Measurements from ENCODE around the gene CYBC1. TPM values are rescaled to one million over a fixed set of nuclear protein-coding genes. Genes with fewer than 3 reads are reported as not detected.

Gene CYBC1
- total RNA-seq, 4 donors from 2014 or later: 45.4 to 106 (median 86.4) TPM

- no peaks in the 10 kb centered on the region for H3K27me3 ChIP-seq
- no peaks in the 10 kb centered on the region for H3K9me3 ChIP-seq
- DNase-seq (ENCODE audit: low spot score in 2 of 2): no peak
- 72 to 76% methylated on average over 30 of the region's 30 CpGs for WGBS, 2 donors
- peak overlapping the region; percentile 66 to 98 (median 80) for H3K4me3 ChIP-seq
- peaks cover 0 to 33% (median 0%) of the 10 kb centered on the region in 3 donors for H3K36me3 ChIP-seq
- TF ChIP-seq POLR2A (IDR thresholded peaks at IDR 0.05) (no peak), CTCF (IDR thresholded peaks at IDR 0.05) (no peak), EP300 (IDR thresholded peaks at IDR 0.05) (no peak)
- H3K4me1 ChIP-seq: peaks cover 0 to 53% (median 32%) of the 10 kb centered on the region in 4 donors
- H3K27ac ChIP-seq: peak overlapping the region; percentile 79 to 99 (median 88)
Measured at GRCh38 chr17:82449131-82449882, 1.2 kb downstream of the CYBC1 start.

GRCh38 chr17:82447876-82448275 is 2.7 kb downstream of the CYBC1 start:
- no peaks in the 10 kb centered on the region for H3K9me3 ChIP-seq
- TF ChIP-seq CTCF (IDR thresholded peaks at IDR 0.05): no peak
- TF ChIP-seq POLR2A (IDR thresholded peaks at IDR 0.05): no peak
- no peak for TF ChIP-seq EP300 (IDR thresholded peaks at IDR 0.05)
- peaks cover 0 to 59% (median 32%) of the 10 kb centered on the region in 4 donors for H3K4me1 ChIP-seq
- H3K27me3 ChIP-seq: no peaks in the 10 kb centered on the region
- peaks cover 0 to 47% (median 0%) of the 10 kb centered on the region in 3 donors for H3K36me3 ChIP-seq
- H3K27ac ChIP-seq: peak overlapping the region in 1 of 4 donors; percentile 5
- DNase-seq (ENCODE audit: low spot score in 2 of 2): no peak
- no peak overlapping the region for H3K4me3 ChIP-seq
- WGBS, 2 donors: 87 to 93% methylated on average over 11 of the region's 11 CpGs

GRCh38 chr17:82446649-82447048 is 3.9 kb downstream of the CYBC1 start:
- WGBS, 2 donors: 73 to 79% methylated on average over 7 to 10 of the region's 12 CpGs
- Histone ChIP-seq H3K9me3 (no peaks in the 10 kb centered on the region), H3K4me3 (no peak overlapping the region), H3K4me1 (peaks cover 0 to 64% (median 30%) of the 10 kb centered on the region in 4 donors), H3K36me3 (peaks cover 0 to 59% (median 0%) of the 10 kb centered on the region in 3 donors), H3K27ac (peak overlapping the region in 2 of 4 donors; percentile 77 to 84), H3K27me3 (no peaks in the 10 kb centered on the region)
- DNase-seq (ENCODE audit: low spot score in 2 of 2): no peak
- TF ChIP-seq POLR2A (IDR thresholded peaks at IDR 0.05) (no peak), CTCF (IDR thresholded peaks at IDR 0.05) (no peak), EP300 (IDR thresholded peaks at IDR 0.05) (no peak)

- H3K36me3 ChIP-seq: peaks cover 0 to 63% (median 0%) of the 10 kb centered on the region in 3 donors
- peaks cover 0 to 58% (median 25%) of the 10 kb centered on the region in 4 donors for H3K4me1 ChIP-seq
- no peaks in the 10 kb centered on the region for H3K9me3 ChIP-seq
- no peaks in the 10 kb centered on the region for H3K27me3 ChIP-seq
- no peak for DNase-seq (ENCODE audit: low spot score in 2 of 2)
- 70 to 73% methylated on average over 15 of the region's 15 CpGs for WGBS, 2 donors
- TF ChIP-seq POLR2A (IDR thresholded peaks at IDR 0.05): no peak
- TF ChIP-seq EP300 (IDR thresholded peaks at IDR 0.05): no peak
- TF ChIP-seq CTCF (IDR thresholded peaks at IDR 0.05): no peak
- H3K4me3 ChIP-seq: no peak overlapping the region
- peak overlapping the region in 3 of 4 donors; percentile 63 to 84 (median 77) for H3K27ac ChIP-seq
Measured at GRCh38 chr17:82446124-82446523, 4.4 kb downstream of the CYBC1 start.

GRCh38 chr17:82445542-82445941 is 5.0 kb downstream of the CYBC1 start:
- peaks cover 0 to 62% (median 22%) of the 10 kb centered on the region in 4 donors for H3K4me1 ChIP-seq
- 77 to 87% methylated on average over 12 of the region's 13 CpGs for WGBS, 2 donors
- TF ChIP-seq EP300 (IDR thresholded peaks at IDR 0.05) (no peak), CTCF (IDR thresholded peaks at IDR 0.05) (no peak), POLR2A (IDR thresholded peaks at IDR 0.05) (no peak)
- H3K27ac ChIP-seq: peak overlapping the region; percentile 63 to 84 (median 70)
- peaks cover 0 to 68% (median 0%) of the 10 kb centered on the region in 3 donors for H3K36me3 ChIP-seq
- DNase-seq (ENCODE audit: low spot score in 2 of 2): no peak
- H3K4me3 ChIP-seq: no peak overlapping the region
- no peaks in the 10 kb centered on the region for H3K9me3 ChIP-seq
- H3K27me3 ChIP-seq: no peaks in the 10 kb centered on the region

Measured in tibial nerve (tissue), 4 donors.